Measurements from ENCODE around the gene SCGB2A2.

SCGB2A2 gene

GRCh38 chr11:62307950-62308349, 38.0 kb downstream of the SCGB2A2 start:
- Histone ChIP-seq H3K9me3 (ENCODE audit: control insufficient read depth, low read length) (no peaks in the 10 kb centered on the region), H3K27me3 (ENCODE audit: control insufficient read depth, insufficient read depth, low read length) (peaks cover 6% of the 10 kb centered on the region)

DNA sequence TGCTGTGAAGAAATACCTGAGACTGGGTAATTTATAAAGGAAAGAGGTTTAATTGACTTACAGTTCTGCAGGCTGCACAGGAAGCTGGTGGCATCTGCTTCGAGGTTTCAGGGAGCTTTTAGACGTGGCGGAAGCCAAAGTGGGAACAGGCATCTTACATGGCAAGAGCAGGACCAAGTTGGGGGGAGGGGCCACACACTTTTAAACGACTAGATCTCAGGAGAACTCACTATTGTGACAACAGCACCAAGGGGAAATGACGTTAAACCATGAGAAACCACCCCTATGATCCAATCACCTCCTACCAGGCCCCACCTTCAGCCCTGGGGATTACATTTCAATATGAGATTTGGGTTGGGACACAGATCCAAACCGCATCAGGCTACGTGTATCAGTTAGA, 40.0 kb downstream of the SCGB2A2 start:
- Histone ChIP-seq H3K9me3 (ENCODE audit: control insufficient read depth, low read length) (no peaks in the 10 kb centered on the region), H3K4me3 (ENCODE audit: low read length) (no peak overlapping the region), H3K27me3 (ENCODE audit: control insufficient read depth, insufficient read depth, low read length) (peaks cover 7% of the 10 kb centered on the region), H3K9ac (ENCODE audit: low read length) (no peak overlapping the region), H3K4me1 (ENCODE audit: control insufficient read depth, insufficient read depth, low read length) (no peaks in the 10 kb centered on the region), H3K36me3 (ENCODE audit: control insufficient read depth, insufficient read depth, low read length) (no peaks in the 10 kb centered on the region)

More at GRCh38 chr11:62307950-62308349, 38.0 kb downstream of the SCGB2A2 start:
- H3K9ac ChIP-seq (ENCODE audit: low read length), result no peak overlapping the region
- H3K4me1 ChIP-seq (ENCODE audit: control insufficient read depth, insufficient read depth, low read length), result no peaks in the 10 kb centered on the region
- no peak overlapping the region for H3K4me3 ChIP-seq (ENCODE audit: low read length)
- no peaks in the 10 kb centered on the region for H3K36me3 ChIP-seq (ENCODE audit: control insufficient read depth, insufficient read depth, low read length)

GRCh38 chr11:62315431-62315830, 45.5 kb downstream of the SCGB2A2 start:
- Histone ChIP-seq H3K9me3 (ENCODE audit: control insufficient read depth, low read length) (no peaks in the 10 kb centered on the region), H3K4me1 (ENCODE audit: control insufficient read depth, insufficient read depth, low read length) (no peaks in the 10 kb centered on the region), H3K4me3 (ENCODE audit: low read length) (no peak overlapping the region), H3K9ac (ENCODE audit: low read length) (no peak overlapping the region), H3K36me3 (ENCODE audit: control insufficient read depth, insufficient read depth, low read length) (no peaks in the 10 kb centered on the region), H3K27me3 (ENCODE audit: control insufficient read depth, insufficient read depth, low read length) (peaks cover 3% of the 10 kb centered on the region)

DNA sequence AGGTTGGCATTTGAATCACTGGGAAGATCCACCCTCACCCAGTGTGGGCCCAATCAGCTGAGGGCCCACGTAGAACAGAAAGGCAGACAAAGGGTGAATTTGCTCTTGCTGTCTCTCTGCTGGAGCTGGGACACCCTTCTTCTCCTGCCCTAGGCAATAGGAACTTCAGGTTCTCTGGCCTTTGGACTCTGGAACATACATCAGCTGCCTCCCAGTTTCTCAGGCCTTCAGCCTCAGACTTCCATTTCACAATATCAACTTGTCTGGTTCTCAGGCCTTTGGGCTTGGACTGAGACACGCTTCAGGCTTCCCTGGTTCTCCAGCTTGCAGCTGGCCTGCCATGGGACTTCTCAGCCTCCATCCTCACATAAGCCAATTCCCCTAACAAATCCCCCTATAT, 52.6 kb downstream of the SCGB2A2 start:
- Histone ChIP-seq H3K27me3 (ENCODE audit: control insufficient read depth, insufficient read depth, low read length) (no peaks in the 10 kb centered on the region), H3K4me1 (ENCODE audit: control insufficient read depth, insufficient read depth, low read length) (peaks cover 11% of the 10 kb centered on the region), H3K4me3 (ENCODE audit: low read length) (no peak overlapping the region), H3K36me3 (ENCODE audit: control insufficient read depth, insufficient read depth, low read length) (no peaks in the 10 kb centered on the region), H3K9ac (ENCODE audit: low read length) (no peak overlapping the region), H3K9me3 (ENCODE audit: control insufficient read depth, low read length) (no peaks in the 10 kb centered on the region)
